HK-2 (cell line): ENCODE data around the gene DHRS1.

Experiments used
- DNase-seq: peaks from one replicate; pipeline ENCODE4 v3.0.0-alpha.2; 2018; ENCODE audit not compliant: unreplicated experiment

DHRS1 gene

GRCh38 chr14:24327914-24328313 is 28.3 kb upstream of the DHRS1 start:
- DNase-seq, result peak; percentile 20

- DNase-seq, result no peak
Measured at GRCh38 chr14:24327303-24327702, 27.7 kb upstream of the DHRS1 start.

- DNase-seq, result no peak
Measured at GRCh38 chr14:24325963-24326362, 26.4 kb upstream of the DHRS1 start.

- no peak for DNase-seq
Measured at GRCh38 chr14:24325041-24325530, 25.5 kb upstream of the DHRS1 start.

GRCh38 chr14:24324024-24324423 is 24.4 kb upstream of the DHRS1 start:
- no peak for DNase-seq

GRCh38 chr14:24323341-24323740 is 23.8 kb upstream of the DHRS1 start:
- DNase-seq, result no peak

- DNase-seq, result no peak
Measured at GRCh38 chr14:24322672-24323071, 23.1 kb upstream of the DHRS1 start.

- no peak for DNase-seq
Measured at GRCh38 chr14:24321212-24321975, 21.8 kb upstream of the DHRS1 start.

- DNase-seq, result no peak
Measured at GRCh38 chr14:24317141-24317928, 17.8 kb upstream of the DHRS1 start.

- no peak for DNase-seq
Measured at GRCh38 chr14:24316597-24316950, 17.0 kb upstream of the DHRS1 start.

- DNase-seq, result no peak
Measured at GRCh38 chr14:24315807-24316596, 16.4 kb upstream of the DHRS1 start.

GRCh38 chr14:24315243-24315806 is 15.7 kb upstream of the DHRS1 start:
- no peak for DNase-seq

GRCh38 chr14:24314377-24315193 is 15.0 kb upstream of the DHRS1 start:
- no peak for DNase-seq

GRCh38 chr14:24313913-24314312 is 14.3 kb upstream of the DHRS1 start:
- DNase-seq, result no peak

- DNase-seq, result no peak
Measured at GRCh38 chr14:24312736-24313507, 13.3 kb upstream of the DHRS1 start.

GRCh38 chr14:24311837-24312615 is 12.4 kb upstream of the DHRS1 start:
- no peak for DNase-seq

- DNase-seq, result no peak
Measured at GRCh38 chr14:24310646-24311604, 11.3 kb upstream of the DHRS1 start, which contains the start of gene LTB4R. Gene LTB4R, plus strand, starts transcription at chr14:24311502. Its CDS starts 4,150 bp downstream, at chr14:24315652.

- no peak for DNase-seq
Measured at GRCh38 chr14:24310265-24310645, 10.7 kb upstream of the DHRS1 start.
